ENCODE data around the gene NCK2.

Gene NCK2

DNA sequence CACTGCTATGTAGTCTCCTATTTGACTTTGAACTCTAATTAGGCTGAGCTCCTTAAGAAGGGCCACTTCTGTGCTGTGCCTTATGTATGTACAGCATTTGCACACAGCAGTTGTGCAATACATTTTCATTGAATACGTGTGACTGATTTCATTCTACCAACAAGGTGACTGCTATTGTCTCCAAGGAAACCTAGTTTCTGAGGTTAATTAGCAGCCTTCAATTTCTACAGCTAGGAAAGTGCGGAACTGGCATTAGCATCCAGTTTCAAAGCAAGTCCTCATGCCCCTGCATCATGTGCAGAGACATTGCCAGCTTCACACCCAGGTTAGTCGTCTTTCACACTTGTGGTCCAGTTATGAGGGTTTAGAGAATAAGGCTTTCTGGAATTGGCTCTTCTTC lies 58.6 kb downstream of the NCK2 start:
- H3F3A ChIP-seq (ENCODE audit: control insufficient read depth, insufficient read depth), result peaks cover 3% of the 10 kb centered on the region; the same call in 1 of the 2 replicates
- no peaks in the 10 kb centered on the region for H4K20me1 ChIP-seq (ENCODE audit: control insufficient read depth, insufficient read depth, low read depth, low read length)
- H3K9me2 ChIP-seq (replicated peaks; ENCODE audit: control insufficient read depth, low read length), result no peaks in the 10 kb centered on the region
- H3K4me3 ChIP-seq (ENCODE audit: low read length), result no peak overlapping the region
- no peaks in the 10 kb centered on the region for H3K9me3 ChIP-seq (ENCODE audit: control insufficient read depth, insufficient read depth, low read length)
- H3K36me3 ChIP-seq (ENCODE audit: control insufficient read depth, low read length), result peaks cover 3% of the 10 kb centered on the region; the same call in 1 of the 2 replicates
- H3K27me3 ChIP-seq (ENCODE audit: control insufficient read depth, low read length), result no peaks in the 10 kb centered on the region
- H3K79me2 ChIP-seq (ENCODE audit: control insufficient read depth, low read length), result peaks cover 85% of the 10 kb centered on the region
- H3K4me1 ChIP-seq (ENCODE audit: control insufficient read depth, low read length), result peaks cover 66% of the 10 kb centered on the region
- no peak overlapping the region for H3K27ac ChIP-seq (ENCODE audit: low read depth, low read length)
- H3K4me2 ChIP-seq (ENCODE audit: low read length), result peak overlapping the region; percentile 94; the same call in 1 of the 2 replicates
- no peak for TF ChIP-seq EZH2phosphoT487 (IDR thresholded peaks at IDR 0.05; ENCODE audit: borderline replicate concordance, low read length)
- TF ChIP-seq, protein P1, sequence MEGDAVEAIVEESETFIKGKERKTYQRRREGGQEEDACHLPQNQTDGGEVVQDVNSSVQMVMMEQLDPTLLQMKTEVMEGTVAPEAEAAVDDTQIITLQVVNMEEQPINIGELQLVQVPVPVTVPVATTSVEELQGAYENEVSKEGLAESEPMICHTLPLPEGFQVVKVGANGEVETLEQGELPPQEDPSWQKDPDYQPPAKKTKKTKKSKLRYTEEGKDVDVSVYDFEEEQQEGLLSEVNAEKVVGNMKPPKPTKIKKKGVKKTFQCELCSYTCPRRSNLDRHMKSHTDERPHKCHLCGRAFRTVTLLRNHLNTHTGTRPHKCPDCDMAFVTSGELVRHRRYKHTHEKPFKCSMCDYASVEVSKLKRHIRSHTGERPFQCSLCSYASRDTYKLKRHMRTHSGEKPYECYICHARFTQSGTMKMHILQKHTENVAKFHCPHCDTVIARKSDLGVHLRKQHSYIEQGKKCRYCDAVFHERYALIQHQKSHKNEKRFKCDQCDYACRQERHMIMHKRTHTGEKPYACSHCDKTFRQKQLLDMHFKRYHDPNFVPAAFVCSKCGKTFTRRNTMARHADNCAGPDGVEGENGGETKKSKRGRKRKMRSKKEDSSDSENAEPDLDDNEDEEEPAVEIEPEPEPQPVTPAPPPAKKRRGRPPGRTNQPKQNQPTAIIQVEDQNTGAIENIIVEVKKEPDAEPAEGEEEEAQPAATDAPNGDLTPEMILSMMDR (IDR thresholded peaks at IDR 0.05; ENCODE audit: low read depth, low read length, poor library complexity, severe bottlenecking), result no peak

DNA sequence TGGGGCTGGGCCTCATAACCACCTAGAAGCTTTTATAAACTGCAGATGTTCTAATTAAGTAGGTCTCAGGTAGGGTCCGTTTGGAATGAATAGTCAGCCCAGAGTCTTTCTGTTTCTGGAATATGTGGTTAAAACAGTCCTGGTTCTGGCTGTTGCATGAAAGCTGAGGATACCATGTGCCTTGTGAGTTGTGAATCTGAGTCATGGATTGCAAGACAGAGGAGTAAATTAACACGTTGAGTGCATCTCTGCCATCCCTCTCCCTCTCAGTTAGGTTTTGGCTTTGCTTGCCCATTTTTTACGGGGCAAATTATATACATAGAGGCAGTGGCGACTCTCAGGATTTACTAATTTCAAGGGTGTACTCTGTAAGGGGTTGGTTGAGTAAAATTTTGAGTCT lies 59.1 kb downstream of the NCK2 start:
- H3K27me3 ChIP-seq (ENCODE audit: control insufficient read depth, low read length), result no peaks in the 10 kb centered on the region
- H3K4me1 ChIP-seq (ENCODE audit: control insufficient read depth, low read length), result peaks cover 62% of the 10 kb centered on the region
- no peaks in the 10 kb centered on the region for H3K9me2 ChIP-seq (replicated peaks; ENCODE audit: control insufficient read depth, low read length)
- H3K79me2 ChIP-seq (ENCODE audit: control insufficient read depth, low read length), result peaks cover 85% of the 10 kb centered on the region
- no peak overlapping the region for H3K27ac ChIP-seq (ENCODE audit: low read depth, low read length)
- H3F3A ChIP-seq (ENCODE audit: control insufficient read depth, insufficient read depth), result peaks cover 3% of the 10 kb centered on the region; the same call in 1 of the 2 replicates
- H3K9me3 ChIP-seq (ENCODE audit: control insufficient read depth, insufficient read depth, low read length), result no peaks in the 10 kb centered on the region
- H3K4me2 ChIP-seq (ENCODE audit: low read length), result no peak overlapping the region
- peaks cover 3% of the 10 kb centered on the region; the same call in 1 of the 2 replicates for H3K36me3 ChIP-seq (ENCODE audit: control insufficient read depth, low read length)
- TF ChIP-seq, protein P1 (IDR thresholded peaks at IDR 0.05; ENCODE audit: low read depth, low read length, poor library complexity, severe bottlenecking), result no peak
- no peak for TF ChIP-seq EZH2phosphoT487 (IDR thresholded peaks at IDR 0.05; ENCODE audit: borderline replicate concordance, low read length)
- no peaks in the 10 kb centered on the region for H4K20me1 ChIP-seq (ENCODE audit: control insufficient read depth, insufficient read depth, low read depth, low read length)
- no peak overlapping the region for H3K4me3 ChIP-seq (ENCODE audit: low read length)

DNA sequence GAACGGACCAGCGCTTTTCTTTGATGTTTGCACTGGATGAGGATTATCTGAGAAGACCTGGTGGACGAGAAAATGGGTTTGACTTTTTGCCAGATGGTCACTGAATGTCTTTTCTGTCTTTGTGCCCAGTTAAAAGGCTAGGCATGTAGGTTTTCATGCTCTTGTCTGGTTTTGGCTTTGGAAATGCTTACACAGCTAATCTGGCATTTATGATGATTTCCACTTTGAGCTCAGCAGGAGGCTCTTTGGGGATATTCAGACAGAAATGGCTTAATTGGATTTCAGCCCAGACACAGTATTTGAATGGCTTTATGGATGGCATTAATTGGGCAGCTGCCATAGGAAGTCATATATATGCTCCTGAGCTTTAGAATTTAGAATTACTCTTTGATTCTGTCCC lies 59.6 kb downstream of the NCK2 start:
- H3K4me1 ChIP-seq (ENCODE audit: control insufficient read depth, low read length), result peaks cover 57% of the 10 kb centered on the region
- H3K9me3 ChIP-seq (ENCODE audit: control insufficient read depth, insufficient read depth, low read length), result no peaks in the 10 kb centered on the region
- H3K4me3 ChIP-seq (ENCODE audit: low read length), result no peak overlapping the region
- no peaks in the 10 kb centered on the region for H4K20me1 ChIP-seq (ENCODE audit: control insufficient read depth, insufficient read depth, low read depth, low read length)
- H3K27me3 ChIP-seq (ENCODE audit: control insufficient read depth, low read length), result no peaks in the 10 kb centered on the region
- TF ChIP-seq, protein P1 (IDR thresholded peaks at IDR 0.05; ENCODE audit: low read depth, low read length, poor library complexity, severe bottlenecking), result no peak
- TF ChIP-seq EZH2phosphoT487 (IDR thresholded peaks at IDR 0.05; ENCODE audit: borderline replicate concordance, low read length), result no peak
- no peak overlapping the region for H3K4me2 ChIP-seq (ENCODE audit: low read length)
- H3K36me3 ChIP-seq (ENCODE audit: control insufficient read depth, low read length), result peaks cover 3% of the 10 kb centered on the region; the same call in 1 of the 2 replicates
- H3K79me2 ChIP-seq (ENCODE audit: control insufficient read depth, low read length), result peaks cover 85% of the 10 kb centered on the region
- H3K27ac ChIP-seq (ENCODE audit: low read depth, low read length), result no peak overlapping the region
- H3K9me2 ChIP-seq (replicated peaks; ENCODE audit: control insufficient read depth, low read length), result no peaks in the 10 kb centered on the region
- peaks cover 3% of the 10 kb centered on the region; the same call in 1 of the 2 replicates for H3F3A ChIP-seq (ENCODE audit: control insufficient read depth, insufficient read depth)

Measured in DOHH2 (cell line).